AG09319 (cell line): Measurements from ENCODE around the gene SAP130.

Source experiments
- DNase-seq: peaks from one replicate; pipeline ENCODE4 v3.0.0-alpha.2; 2010; ENCODE audit warnings: low read depth; ENCODE audit errors: extremely low read depth
- CTCF ChIP-seq: IDR thresholded peaks from 2 replicates; pipeline ENCODE4 v1.5.1; 2011; ENCODE audit warnings: low read depth, mild to moderate bottlenecking, inconsistent platforms, low read length, moderate library complexity

SAP130 gene

GRCh38 chr2:128024816-128025215, 3.0 kb downstream of the SAP130 start:
- no peak for DNase-seq
- TF ChIP-seq CTCF, result no peak

- no peak for TF ChIP-seq CTCF
- no peak for DNase-seq
These were observed 10.3 kb downstream of the SAP130 start for GRCh38 chr2:128017561-128017960.

DNA sequence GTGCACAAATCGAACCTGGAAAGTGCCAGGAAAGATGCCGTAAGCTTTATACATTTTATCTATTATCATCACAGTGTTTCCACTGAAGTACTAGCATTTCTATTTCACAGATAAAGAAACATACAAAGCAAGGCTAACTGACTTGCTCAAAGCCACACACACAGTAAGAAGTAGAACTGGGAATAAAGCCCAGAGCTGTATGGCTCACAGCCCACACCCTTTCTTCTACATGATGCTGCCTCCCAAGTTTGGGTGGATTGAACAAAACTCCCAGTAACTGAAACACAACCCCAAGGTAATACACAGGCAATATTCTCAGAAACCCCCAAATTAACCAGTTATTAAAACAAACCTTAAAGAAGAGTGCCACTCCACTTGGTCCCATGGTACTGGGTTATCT, 11.2 kb downstream of the SAP130 start:
- TF ChIP-seq CTCF, result no peak
- no peak for DNase-seq

DNA sequence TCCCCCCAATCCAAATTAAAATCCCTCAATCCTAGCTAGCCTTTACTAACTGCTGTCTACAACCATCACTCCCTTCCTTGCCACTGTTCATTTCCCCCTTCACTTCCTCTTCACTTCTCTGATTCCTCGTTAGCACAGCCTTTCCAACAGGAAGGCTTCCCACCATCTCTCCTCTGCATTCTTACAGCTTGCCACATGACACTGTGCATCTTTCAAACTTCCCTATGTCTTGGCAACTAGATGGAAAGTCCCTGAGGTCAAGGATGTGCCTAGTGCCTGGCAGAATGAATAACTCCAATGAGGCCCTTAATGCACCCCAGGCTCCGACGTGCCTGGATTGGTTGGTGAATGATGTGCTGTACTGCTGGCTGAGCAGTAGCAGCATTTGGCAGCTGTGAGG, 15.2 kb downstream of the SAP130 start:
- no peak for TF ChIP-seq CTCF
- no peak for DNase-seq

GRCh38 chr2:128008074-128008672, 19.7 kb downstream of the SAP130 start:
- TF ChIP-seq CTCF, result no peak
- no peak for DNase-seq

DNA sequence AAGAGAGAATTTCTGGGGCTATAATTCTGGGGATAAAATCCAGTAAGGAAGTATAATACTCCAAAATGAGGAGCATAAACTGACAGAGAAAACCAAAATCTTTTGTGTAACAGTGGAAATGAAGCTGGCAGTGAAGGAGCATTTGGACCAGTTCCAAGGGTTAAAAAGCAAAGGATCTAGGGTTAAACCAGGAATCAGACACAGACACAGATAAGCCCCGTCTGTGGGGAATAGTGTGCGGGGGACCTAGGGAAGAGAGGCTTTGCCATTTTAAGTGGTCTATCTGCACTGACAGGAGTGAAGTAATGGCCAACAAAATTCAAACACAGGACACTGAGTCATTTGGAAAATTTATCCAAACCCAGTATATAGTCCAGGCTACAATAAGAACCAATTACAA, 23.4 kb downstream of the SAP130 start:
- no peak for DNase-seq
- no peak for TF ChIP-seq CTCF

DNA sequence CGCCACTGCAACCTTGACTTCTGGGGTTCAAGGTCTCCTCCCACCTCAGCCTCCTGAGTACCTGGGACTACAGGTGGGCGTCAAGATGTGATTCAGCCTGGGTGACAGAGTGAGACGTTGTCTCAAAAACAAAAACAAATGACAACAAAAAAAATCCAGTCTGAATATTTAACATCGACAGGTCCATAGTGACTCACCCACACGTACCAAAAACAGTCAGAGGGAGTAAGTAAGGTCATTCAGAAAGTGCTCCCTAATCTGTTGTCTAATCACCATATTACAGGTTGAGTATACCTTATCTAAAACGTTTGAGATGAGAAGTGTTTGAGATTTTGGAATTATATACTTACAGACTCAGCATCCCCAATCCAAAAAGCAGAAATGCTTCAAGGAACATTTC, 24.4 kb downstream of the SAP130 start:
- DNase-seq, result no peak
- no peak for TF ChIP-seq CTCF
